Stimulated activated CD4-positive, alpha-beta T cell treated with anti-CD3 and anti-CD28 coated beads, Interleukin-15, amount 100 ng/mL, for 1 hour (primary cell): ENCODE measurements around the gene PSMB7.

Source experiments
- DNase-seq, 2 donors: peaks; one replicate each; pipeline ENCODE4 v3.0.0-alpha.2; 2020; ENCODE audit warnings: low read depth in 1 of 2, low spot score in 1 of 2

Gene PSMB7

GRCh38 chr9:124411514-124412227, 3.6 kb downstream of the PSMB7 start:
- DNase-seq, result no peak

GRCh38 chr9:124410321-124410913, 4.8 kb downstream of the PSMB7 start:
- no peak for DNase-seq

DNA sequence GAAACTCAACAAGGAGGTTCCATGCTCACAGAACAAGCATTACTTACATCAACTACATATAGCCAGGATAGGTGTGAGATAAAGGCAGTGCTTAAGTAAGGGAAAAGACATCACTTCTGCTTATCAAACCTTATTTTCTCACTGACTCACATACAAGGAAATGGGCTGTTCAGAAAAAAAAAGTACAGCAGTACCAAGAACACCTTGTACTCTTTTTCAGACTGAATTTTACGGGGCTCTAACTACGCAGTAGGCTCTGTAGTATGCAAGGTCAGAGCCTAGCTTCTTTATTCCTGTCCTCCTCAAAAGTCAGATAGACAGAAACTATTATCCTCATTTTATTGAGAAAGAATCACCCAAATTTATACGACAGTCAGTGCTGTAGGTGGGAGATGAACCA, 5.8 kb downstream of the PSMB7 start:
- DNase-seq, result no peak

DNA sequence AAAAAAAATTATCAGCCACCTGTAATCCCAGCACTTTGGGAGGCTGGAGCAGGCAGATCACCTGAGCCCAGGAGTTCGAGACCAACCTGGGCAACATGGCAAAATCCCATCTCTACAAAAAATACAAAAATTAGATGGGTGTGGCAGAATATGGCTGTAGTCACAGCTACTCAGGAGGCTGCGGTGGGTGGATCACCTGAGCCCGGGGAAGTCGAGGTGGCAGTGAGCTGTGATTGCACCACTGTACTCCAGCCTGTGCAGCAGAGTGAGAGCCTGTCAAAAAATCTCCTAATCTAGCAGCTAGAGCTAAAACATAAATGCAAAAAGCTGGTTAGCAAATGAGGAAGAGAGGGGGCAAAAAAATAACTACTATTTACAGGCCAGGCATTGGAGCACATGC, 12.0 kb downstream of the PSMB7 start:
- DNase-seq, result no peak

- no peak for DNase-seq
Observed at GRCh38 chr9:124399968-124400940, 15.0 kb downstream of the PSMB7 start.

DNA sequence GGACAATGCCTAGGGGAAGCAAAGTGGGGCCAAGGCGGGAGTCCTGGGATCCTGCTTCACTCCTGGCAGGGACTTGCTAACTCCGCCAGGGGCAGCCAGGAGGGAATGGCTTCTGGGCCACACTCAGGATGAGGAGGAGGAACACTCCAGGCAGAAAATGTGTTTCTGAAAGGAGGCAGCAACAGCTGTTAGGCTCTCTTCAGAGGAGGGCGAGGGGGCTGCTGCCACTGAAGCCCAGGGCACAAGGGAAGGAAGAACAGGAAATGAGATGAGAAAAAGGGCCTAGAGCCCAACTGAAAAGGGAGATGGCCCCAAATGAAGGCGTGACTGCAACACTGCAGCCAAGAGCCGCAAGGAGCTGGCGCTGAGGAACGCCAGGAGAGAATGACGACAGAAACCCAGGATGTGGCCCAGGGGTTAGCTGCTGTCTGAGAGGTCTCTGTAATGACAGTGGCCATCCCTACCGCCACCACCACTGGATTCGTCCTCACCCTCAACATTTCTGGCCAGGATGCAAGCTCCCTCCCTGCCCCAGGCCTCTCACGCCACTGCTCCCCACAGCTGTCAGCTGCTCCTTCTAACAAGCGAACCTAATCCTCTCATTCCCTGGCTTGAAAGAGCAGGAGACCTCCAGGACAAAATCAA, 15.8 kb downstream of the PSMB7 start:
- DNase-seq, result no peak

GRCh38 chr9:124398191-124398935, 16.9 kb downstream of the PSMB7 start:
- no peak for DNase-seq

DNA sequence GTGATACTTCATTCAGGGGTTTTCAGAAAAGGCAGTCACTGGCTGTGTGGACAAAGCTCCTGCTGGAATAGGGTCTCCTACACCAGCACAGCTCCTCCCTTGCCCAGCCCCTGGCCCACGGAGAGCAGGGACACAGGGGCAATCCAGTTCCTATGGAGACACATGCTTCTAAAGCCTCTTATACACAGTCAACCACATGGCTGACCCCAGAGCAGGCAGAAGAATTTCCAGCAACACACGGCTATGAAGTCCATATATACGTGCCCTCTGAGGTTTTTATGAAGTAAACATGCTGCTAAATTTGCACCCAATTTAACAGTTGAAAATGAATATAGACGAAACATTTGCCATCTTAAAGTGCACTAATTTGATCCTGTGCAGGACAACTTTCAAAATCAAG, 19.4 kb downstream of the PSMB7 start:
- no peak for DNase-seq

DNA sequence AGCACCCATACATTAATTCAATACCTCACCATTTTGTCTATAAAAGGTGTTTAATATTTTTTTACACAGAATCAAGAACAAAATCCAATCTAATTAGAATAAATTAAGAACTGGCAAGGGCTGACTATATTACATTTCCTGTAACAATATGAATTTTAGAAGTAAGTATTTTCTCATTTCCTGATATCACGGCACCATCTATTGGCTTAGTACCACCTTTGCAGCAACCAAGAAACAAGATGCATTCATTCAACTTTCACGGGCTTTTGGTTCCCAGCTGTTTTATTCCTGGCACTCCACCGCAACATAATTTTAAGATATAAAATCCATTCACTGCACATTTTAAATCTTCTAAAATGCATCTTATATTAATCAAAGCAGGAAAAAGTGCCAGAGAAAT, 20.6 kb downstream of the PSMB7 start:
- DNase-seq, result no peak

DNA sequence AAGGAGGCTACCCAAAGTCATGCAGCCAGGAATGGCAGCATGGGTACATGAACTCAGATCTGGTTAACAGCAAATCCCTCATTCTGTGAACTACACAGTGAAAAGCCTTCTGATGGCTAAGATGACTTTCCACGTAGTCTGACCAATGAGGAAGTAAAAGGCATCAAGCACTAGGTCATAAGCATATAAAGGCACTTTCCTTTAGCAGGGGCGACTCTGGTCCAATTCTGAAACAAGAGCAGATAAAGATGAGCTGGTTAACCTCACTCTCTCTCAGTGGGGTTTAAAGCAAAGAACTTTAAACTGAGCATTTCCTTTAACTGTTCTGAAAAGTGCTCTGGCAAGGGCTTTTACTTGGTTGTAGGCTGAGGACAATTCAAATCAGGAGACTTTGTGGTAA, 21.1 kb downstream of the PSMB7 start:
- no peak for DNase-seq

GRCh38 chr9:124392871-124393460, 22.3 kb downstream of the PSMB7 start:
- no peak for DNase-seq

GRCh38 chr9:124392254-124392870, 22.9 kb downstream of the PSMB7 start:
- no peak for DNase-seq

DNA sequence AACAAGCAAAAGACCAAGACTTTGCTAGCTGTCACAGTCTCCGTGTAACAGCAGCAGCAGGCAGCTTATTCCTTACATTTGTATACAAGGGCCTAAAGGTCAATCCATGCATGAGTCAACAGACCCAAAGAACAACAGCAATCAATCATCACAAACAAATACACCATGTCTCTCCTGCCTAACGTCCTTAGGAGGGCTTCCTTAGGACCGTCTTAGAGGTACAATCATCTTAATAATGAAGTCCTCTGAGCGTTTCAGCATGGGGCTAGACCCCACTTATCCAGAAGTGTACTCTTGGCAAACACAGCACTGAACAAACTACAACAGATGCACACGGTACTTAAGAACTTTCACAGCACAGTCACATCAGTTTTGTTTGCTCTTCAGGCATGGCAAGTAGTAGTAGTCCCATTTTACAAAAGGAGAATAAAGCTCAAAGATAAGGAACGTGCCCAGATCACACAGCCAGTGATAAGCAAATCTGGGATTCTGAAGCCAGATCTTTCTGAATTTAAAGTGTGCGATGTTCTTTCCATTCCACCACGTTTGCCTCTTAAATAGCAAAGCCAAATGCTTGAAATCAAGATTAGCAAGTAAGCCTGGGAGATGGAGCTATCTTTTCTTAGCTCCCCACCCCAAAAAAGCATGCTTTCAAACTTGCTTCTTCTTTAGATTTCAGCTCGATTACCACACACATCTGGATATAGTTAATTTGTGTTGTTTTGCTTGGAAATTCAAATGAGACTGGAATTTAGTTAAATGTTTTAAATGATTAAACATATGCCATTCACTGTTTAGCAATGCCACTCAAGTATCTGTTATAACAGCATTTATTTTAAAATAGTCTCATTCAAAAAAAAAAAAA, 24.2 kb downstream of the PSMB7 start:
- no peak for DNase-seq

- no peak for DNase-seq
Observed at GRCh38 chr9:124389146-124389939, 25.9 kb downstream of the PSMB7 start.

DNA sequence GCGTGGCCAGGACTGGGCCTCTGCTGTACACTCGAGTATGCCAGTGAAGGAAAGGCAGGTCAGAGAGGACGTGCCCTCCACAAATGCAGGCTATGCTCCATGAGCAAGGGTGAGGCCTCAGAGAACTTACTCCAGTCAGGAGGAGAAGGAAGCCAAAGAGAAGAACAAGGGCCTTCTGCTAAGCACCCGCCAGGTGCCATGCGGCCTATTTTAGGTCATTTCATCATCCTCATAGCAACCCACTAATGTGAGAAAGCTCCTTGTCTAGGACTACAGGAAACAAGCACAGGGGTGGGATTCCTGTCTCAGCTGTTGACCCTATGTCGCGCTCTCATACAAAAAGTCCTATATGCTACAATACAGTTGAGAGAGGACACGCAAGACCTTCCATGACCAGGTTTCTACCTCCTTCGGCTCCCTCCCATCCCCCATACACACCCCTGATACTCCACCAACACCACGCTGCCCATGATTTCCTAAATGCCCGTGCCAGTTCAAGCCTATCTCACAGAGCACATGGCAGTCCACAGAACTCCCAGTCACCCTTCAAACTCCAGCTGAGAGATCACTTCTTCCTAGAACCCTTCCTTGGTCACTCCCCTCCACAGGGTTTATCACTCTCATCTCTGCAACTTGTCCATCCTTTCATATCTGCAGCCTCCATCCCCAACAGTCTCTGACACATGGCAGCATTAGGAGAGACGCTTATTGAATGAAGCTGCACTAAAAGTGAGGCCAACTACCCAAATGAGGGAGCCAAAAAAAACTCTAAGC, 26.8 kb downstream of the PSMB7 start:
- DNase-seq, result no peak

- DNase-seq, result no peak
Observed at GRCh38 chr9:124386201-124386600, 29.0 kb downstream of the PSMB7 start.

- no peak for DNase-seq
Observed at GRCh38 chr9:124385623-124386022, 29.6 kb downstream of the PSMB7 start.
